Small intestine (tissue), 7 donors: ENCODE results near the gene TOX2. TPM values are rescaled to one million over a fixed set of nuclear protein-coding genes. Genes with fewer than 3 reads are reported as not detected.
A peak's percentile ranks its signal among the peaks of the same experiment; 100 is the strongest.

Experiments used
- DNase-seq, 2 donors: peaks; one replicate each; pipeline versions ENCODE4 v3.0.0 to v3.0.0-alpha.2; 2013
- FAIRE-seq: peaks from 2 replicates; lab custom pipeline; 2012; peaks lifted over from hg19 to GRCh38; lab: Jason Lieb, UNC
- H3K27ac ChIP-seq, 3 donors: one replicate each; pipeline ENCODE4 v1.5.1; 2013; ENCODE audit warnings: low read length in 2 of 3, mild to moderate bottlenecking in 2 of 3, control low read depth in 1 of 3, inconsistent platforms in 1 of 3, low read depth in 1 of 3, moderate library complexity in 1 of 3
- H3K27me3 ChIP-seq, 3 donors: one replicate each; pipeline ENCODE4 v1.6.1; 2013; ENCODE audit warnings: low read length in 3 of 3, inconsistent platforms in 1 of 3; ENCODE audit not compliant: control insufficient read depth in 3 of 3, insufficient read depth in 3 of 3
- H3K36me3 ChIP-seq, 3 donors: one replicate each; pipeline ENCODE4 v1.6.1; 2013; ENCODE audit warnings: low read length in 3 of 3, inconsistent platforms in 1 of 3, low read depth in 1 of 3, mild to moderate bottlenecking in 1 of 3, moderate library complexity in 1 of 3; ENCODE audit not compliant: control insufficient read depth in 3 of 3, insufficient read depth in 2 of 3
- H3K4me1 ChIP-seq, 3 donors: one replicate each; pipeline ENCODE4 v1.6.1; 2013; ENCODE audit warnings: low read length in 2 of 3, inconsistent platforms in 1 of 3, low read depth in 1 of 3, mild to moderate bottlenecking in 1 of 3, moderate library complexity in 1 of 3; ENCODE audit not compliant: control insufficient read depth in 3 of 3, insufficient read depth in 2 of 3
- H3K4me3 ChIP-seq, 3 donors: one replicate each; pipeline ENCODE4 v1.5.1; 2013; ENCODE audit warnings: low read length in 3 of 3, control low read depth in 1 of 3, inconsistent platforms in 1 of 3, low read depth in 1 of 3, mild to moderate bottlenecking in 1 of 3, moderate library complexity in 1 of 3
- H3K9me3 ChIP-seq, 2 donors: one replicate each; pipeline ENCODE4 v1.6.1; 2013; ENCODE audit warnings: low read depth in 1 of 2, low read length in 1 of 2; ENCODE audit not compliant: control insufficient read depth in 2 of 2, insufficient read depth in 1 of 2
- WGBS, 3 donors: extraction: QIAGEN DNeasy Blood & Tissue Kit; methylation state at CpG; one replicate each; pipeline ENCODE4 v1.1.7; 2013; 5-methylcytosine and 5-hydroxymethylcytosine counted together
- polyA plus RNA-seq, 4 donors: library from polyadenylated mRNA; stranded (reverse) in 3 of 4; unstranded in 1 of 4; fragments of 200-250 nt in 3 of 4; fragments of 120-200 nt in 1 of 4; gene quantifications; one replicate each; pipeline versions ENCODE4 v1.2.1 to v1.2.3, GENCODE V29; 2013
- donor health status: healthy with polysubstance abuse.
- donor health status: control.
- donor health status: control.
- donor health status: Bipolar disorder and iron deficiency.
- donor health status: healthy.

The TOX2 gene
- polyA plus RNA-seq, 4 donors = 1.7 to 10.6 (median 3.0) TPM; not detected in 1

GRCh38 chr20:43909720-43910119, 4.9 kb upstream of the TOX2 start:
- Histone ChIP-seq H3K4me3 (no peak overlapping the region), H3K4me1 (no peaks in the 10 kb centered on the region)

GRCh38 chr20:43910564-43910963, 4.1 kb upstream of the TOX2 start:
- peaks cover 2 to 17% (median 2%) of the 10 kb centered on the region in 3 donors for H3K27me3 ChIP-seq
- H3K36me3 ChIP-seq = no peaks in the 10 kb centered on the region
- H3K9me3 ChIP-seq = peaks cover 0 to 16% of the 10 kb centered on the region in 2 donors
- H3K27ac ChIP-seq = peak overlapping the region in 1 of 3 donors; percentile 49
- no peaks in the 10 kb centered on the region for H3K4me1 ChIP-seq
- no peak overlapping the region for H3K4me3 ChIP-seq
- 54 to 77% (median 74%) methylated on average over 4 of the region's 4 CpGs for WGBS, 3 donors
- no peak for FAIRE-seq
- no peak for DNase-seq

More at GRCh38 chr20:43909720-43910119, 4.9 kb upstream of the TOX2 start:
- DNase-seq (no peak), FAIRE-seq (no peak)
- Histone ChIP-seq H3K27ac (no peak overlapping the region), H3K9me3 (peaks cover 0 to 16% of the 10 kb centered on the region in 2 donors), H3K36me3 (no peaks in the 10 kb centered on the region), H3K27me3 (peaks cover 0 to 10% (median 0%) of the 10 kb centered on the region in 3 donors)
- 36 to 63% (median 60%) methylated on average over 5 of the region's 5 CpGs for WGBS, 3 donors

GRCh38 chr20:43911066-43911465, 3.6 kb upstream of the TOX2 start:
- no peaks in the 10 kb centered on the region for H3K4me1 ChIP-seq
- H3K9me3 ChIP-seq = peaks cover 0 to 16% of the 10 kb centered on the region in 2 donors
- H3K27ac ChIP-seq = no peak overlapping the region
- FAIRE-seq (no peak), DNase-seq (no peak)
- no peaks in the 10 kb centered on the region for H3K36me3 ChIP-seq
- 17 to 42% (median 39%) methylated on average over 2 of the region's 2 CpGs for WGBS, 3 donors
- H3K4me3 ChIP-seq = no peak overlapping the region
- peaks cover 2 to 22% (median 5%) of the 10 kb centered on the region in 3 donors for H3K27me3 ChIP-seq

GRCh38 chr20:43913291-43914025, 1.2 kb upstream of the TOX2 start:
- Histone ChIP-seq H3K36me3 (no peaks in the 10 kb centered on the region), H3K4me1 (no peaks in the 10 kb centered on the region), H3K9me3 (peaks cover 0 to 13% of the 10 kb centered on the region in 2 donors), H3K27me3 (peaks cover 2 to 40% (median 5%) of the 10 kb centered on the region in 3 donors), H3K27ac (no peak overlapping the region), H3K4me3 (no peak overlapping the region)
- DNase-seq = no peak
- no peak for FAIRE-seq
- 92 to 93% (median 93%) methylated on average over 3 of the region's 3 CpGs for WGBS, 3 donors

GRCh38 chr20:43915211-43916072, 790 bp downstream of the TOX2 start:
- FAIRE-seq (no peak), DNase-seq (peak in 1 of 2 donors; percentile 24)
- Histone ChIP-seq H3K27ac (peak overlapping the region in 1 of 3 donors; percentile 47), H3K4me1 (no peaks in the 10 kb centered on the region), H3K36me3 (no peaks in the 10 kb centered on the region), H3K27me3 (peaks cover 2 to 40% (median 5%) of the 10 kb centered on the region in 3 donors), H3K9me3 (peaks cover 0 to 10% of the 10 kb centered on the region in 2 donors), H3K4me3 (peak overlapping the region; percentile 30 to 56 (median 49))
- WGBS, 3 donors = 1 to 2% (median 2%) methylated on average over 56 to 66 of the region's 66 CpGs

- DNase-seq (no peak), FAIRE-seq (no peak)
- Histone ChIP-seq H3K4me3 (peak overlapping the region; percentile 4 to 49 (median 30)), H3K4me1 (no peaks in the 10 kb centered on the region), H3K27ac (peak overlapping the region in 1 of 3 donors; percentile 47), H3K27me3 (peaks cover 2 to 40% (median 5%) of the 10 kb centered on the region in 3 donors), H3K9me3 (peaks cover 0 to 10% of the 10 kb centered on the region in 2 donors), H3K36me3 (no peaks in the 10 kb centered on the region)
- 7 to 9% (median 8%) methylated on average over 39 to 50 of the region's 50 CpGs for WGBS, 3 donors
These were observed 1.6 kb downstream of the TOX2 start for GRCh38 chr20:43916073-43916880.

GRCh38 chr20:43916881-43917371, 2.3 kb downstream of the TOX2 start:
- DNase-seq = no peak
- no peak overlapping the region for H3K4me3 ChIP-seq

More at GRCh38 chr20:43916881-43917371, 2.3 kb downstream of the TOX2 start:
- Histone ChIP-seq H3K9me3 (peaks cover 0 to 10% of the 10 kb centered on the region in 2 donors), H3K27me3 (peaks cover 2 to 40% (median 5%) of the 10 kb centered on the region in 3 donors), H3K27ac (no peak overlapping the region), H3K4me1 (no peaks in the 10 kb centered on the region), H3K36me3 (no peaks in the 10 kb centered on the region)
- WGBS, 3 donors = 26 to 35% (median 28%) methylated on average over 9 of the region's 9 CpGs
- FAIRE-seq = no peak
